ENCODE data around the gene PHIP.

DNA sequence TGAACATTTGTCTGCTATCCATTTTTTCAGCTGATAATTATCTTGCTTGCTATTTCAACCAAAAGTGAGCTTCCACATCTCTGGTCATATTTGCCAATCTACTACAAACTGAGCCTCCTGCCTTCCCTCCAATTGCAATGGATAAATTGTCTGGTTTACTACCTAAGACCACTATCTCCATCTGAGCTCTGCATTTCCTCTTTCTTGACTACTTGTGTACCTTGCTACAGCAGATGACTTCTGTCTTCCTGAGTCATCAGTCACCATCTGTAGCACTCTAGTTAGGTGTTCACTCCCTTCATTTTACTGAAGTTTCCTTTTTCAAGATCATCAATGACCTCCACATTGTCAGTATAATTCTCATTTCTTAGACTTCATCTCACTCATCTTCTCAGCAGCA, 33.5 kb upstream of the PHIP start:
- TF ChIP-seq, protein P1, sequence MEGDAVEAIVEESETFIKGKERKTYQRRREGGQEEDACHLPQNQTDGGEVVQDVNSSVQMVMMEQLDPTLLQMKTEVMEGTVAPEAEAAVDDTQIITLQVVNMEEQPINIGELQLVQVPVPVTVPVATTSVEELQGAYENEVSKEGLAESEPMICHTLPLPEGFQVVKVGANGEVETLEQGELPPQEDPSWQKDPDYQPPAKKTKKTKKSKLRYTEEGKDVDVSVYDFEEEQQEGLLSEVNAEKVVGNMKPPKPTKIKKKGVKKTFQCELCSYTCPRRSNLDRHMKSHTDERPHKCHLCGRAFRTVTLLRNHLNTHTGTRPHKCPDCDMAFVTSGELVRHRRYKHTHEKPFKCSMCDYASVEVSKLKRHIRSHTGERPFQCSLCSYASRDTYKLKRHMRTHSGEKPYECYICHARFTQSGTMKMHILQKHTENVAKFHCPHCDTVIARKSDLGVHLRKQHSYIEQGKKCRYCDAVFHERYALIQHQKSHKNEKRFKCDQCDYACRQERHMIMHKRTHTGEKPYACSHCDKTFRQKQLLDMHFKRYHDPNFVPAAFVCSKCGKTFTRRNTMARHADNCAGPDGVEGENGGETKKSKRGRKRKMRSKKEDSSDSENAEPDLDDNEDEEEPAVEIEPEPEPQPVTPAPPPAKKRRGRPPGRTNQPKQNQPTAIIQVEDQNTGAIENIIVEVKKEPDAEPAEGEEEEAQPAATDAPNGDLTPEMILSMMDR (IDR thresholded peaks at IDR 0.05; ENCODE audit: insufficient read depth, low read depth, low read length), result no peak
- TF ChIP-seq EZH2 (IDR thresholded peaks at IDR 0.05; ENCODE audit: insufficient read depth, low read length), result no peak

Measured in astrocyte (in vitro differentiated cells and primary cell).